Keratinocyte (primary cell): ENCODE results near the gene MTHFD1L.

Experiments
- EZH2 ChIP-seq: IDR thresholded peaks from one replicate; pipeline ENCODE4 v1.6.1; 2012; ENCODE audit warnings: inconsistent platforms, mild to moderate bottlenecking, low read length, moderate library complexity
- TF ChIP-seq, protein P1 (sequence below), 3 experiments: IDR thresholded peaks in 1 of 3; conservative IDR thresholded peaks in 1 of 3; optimal IDR thresholded peaks in 1 of 3; 2 replicates in 2 of 3; 3 replicates in 1 of 3; pipeline versions ENCODE3 to v1.5.1; 2011; ENCODE audit warnings: low read length in 3 of 3, mild to moderate bottlenecking in 3 of 3, moderate library complexity in 2 of 3, control low read depth in 1 of 3, inconsistent platforms in 1 of 3; ENCODE audit not compliant: insufficient read depth in 2 of 3; ENCODE audit errors: extremely low read depth in 1 of 3

DNA sequence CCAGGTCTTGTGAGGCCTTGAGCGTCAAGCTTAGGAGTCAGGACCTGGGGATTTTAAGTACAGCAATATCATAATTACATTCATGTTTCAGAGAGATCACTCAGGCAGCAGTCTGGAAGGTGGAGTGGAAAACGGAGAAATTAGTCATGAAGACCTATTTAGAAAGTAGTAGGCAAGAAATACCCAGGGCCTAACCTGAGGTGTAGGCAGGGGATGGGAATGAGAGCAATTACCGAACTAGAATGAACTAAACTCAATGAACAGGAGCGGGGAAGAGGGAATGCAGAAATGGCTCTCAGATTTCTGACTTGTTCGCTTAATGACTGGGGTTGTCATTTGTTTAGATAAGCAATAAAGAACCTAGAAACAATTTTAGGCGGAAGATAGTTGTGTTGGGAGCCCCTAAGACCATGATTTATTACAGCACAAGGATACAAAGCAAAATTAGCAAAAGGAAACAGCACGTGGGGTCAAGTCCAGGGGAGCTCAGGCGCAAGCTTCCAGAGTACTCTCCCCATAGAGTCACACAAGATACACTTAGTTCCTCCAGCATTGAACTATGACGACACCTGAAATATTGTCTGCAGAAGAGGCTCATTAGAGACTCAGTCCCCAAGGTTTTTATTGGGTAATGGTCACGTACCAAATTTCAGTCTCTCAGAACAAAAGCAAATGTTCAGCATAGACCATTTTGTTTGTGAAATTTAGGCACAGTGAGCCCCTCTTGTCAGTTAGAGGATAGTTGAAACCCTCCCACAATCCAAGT lies 195.4 kb downstream of the MTHFD1L start:
- TF ChIP-seq, protein P1, sequence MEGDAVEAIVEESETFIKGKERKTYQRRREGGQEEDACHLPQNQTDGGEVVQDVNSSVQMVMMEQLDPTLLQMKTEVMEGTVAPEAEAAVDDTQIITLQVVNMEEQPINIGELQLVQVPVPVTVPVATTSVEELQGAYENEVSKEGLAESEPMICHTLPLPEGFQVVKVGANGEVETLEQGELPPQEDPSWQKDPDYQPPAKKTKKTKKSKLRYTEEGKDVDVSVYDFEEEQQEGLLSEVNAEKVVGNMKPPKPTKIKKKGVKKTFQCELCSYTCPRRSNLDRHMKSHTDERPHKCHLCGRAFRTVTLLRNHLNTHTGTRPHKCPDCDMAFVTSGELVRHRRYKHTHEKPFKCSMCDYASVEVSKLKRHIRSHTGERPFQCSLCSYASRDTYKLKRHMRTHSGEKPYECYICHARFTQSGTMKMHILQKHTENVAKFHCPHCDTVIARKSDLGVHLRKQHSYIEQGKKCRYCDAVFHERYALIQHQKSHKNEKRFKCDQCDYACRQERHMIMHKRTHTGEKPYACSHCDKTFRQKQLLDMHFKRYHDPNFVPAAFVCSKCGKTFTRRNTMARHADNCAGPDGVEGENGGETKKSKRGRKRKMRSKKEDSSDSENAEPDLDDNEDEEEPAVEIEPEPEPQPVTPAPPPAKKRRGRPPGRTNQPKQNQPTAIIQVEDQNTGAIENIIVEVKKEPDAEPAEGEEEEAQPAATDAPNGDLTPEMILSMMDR (optimal IDR thresholded peaks at IDR 0.05 in 1 of 3, IDR thresholded peaks at IDR 0.05 in 1 of 3, conservative IDR thresholded peaks at IDR 0.05 in 1 of 3; ENCODE audit: extremely low read depth in 1 of 3, insufficient read depth in 2 of 3, low read length in 3 of 3): no peak
- no peak for TF ChIP-seq EZH2
